Neural progenitor cell (in vitro differentiated cells): ENCODE data around the gene MCCD1. TPM values are rescaled to one million over a fixed set of nuclear protein-coding genes. Genes with fewer than 3 reads are reported as not detected.

Experiments
- DNase-seq: peaks from one replicate; pipeline ENCODE4 v3.0.0-alpha.2; 2016; ENCODE audit warnings: low spot score
- H2AFZ ChIP-seq: fragments of 200-600 bp; sonication (generic); replicated peaks from 2 replicates; pipeline ENCODE4 v1.6.1; 2016; ENCODE audit warnings: antibody characterized with exemption
- H3F3A ChIP-seq: fragments of 200-600 bp; sonication (generic); 2 replicates; pipeline ENCODE4 v1.6.1; 2016; ENCODE audit warnings: antibody characterized with exemption, low read depth
- H3K27ac ChIP-seq: fragments of 200-600 bp; sonication (generic); 2 replicates; pipeline ENCODE4 v1.5.1; 2016; ENCODE audit warnings: mild to moderate bottlenecking
- H3K27me3 ChIP-seq: fragments of 200-600 bp; sonication (generic); 2 replicates; pipeline ENCODE4 v1.6.1; 2016; ENCODE audit warnings: mild to moderate bottlenecking, moderate library complexity
- H3K36me3 ChIP-seq: fragments of 200-600 bp; sonication (generic); 2 replicates; pipeline ENCODE4 v1.5.1; 2016
- H3K4me1 ChIP-seq: fragments of 200-600 bp; sonication (generic); 2 replicates; pipeline ENCODE4 v1.6.1; 2016; ENCODE audit warnings: mixed run types
- H3K4me2 ChIP-seq: fragments of 200-600 bp; sonication (generic); 2 replicates; pipeline ENCODE4 v1.6.1; 2016
- H3K4me3 ChIP-seq: fragments of 200-600 bp; sonication (generic); 2 replicates; pipeline ENCODE4 v1.5.1; 2016
- H3K79me2 ChIP-seq: fragments of 200-600 bp; sonication (generic); 2 replicates; pipeline ENCODE4 v1.6.1; 2016; ENCODE audit warnings: low read depth
- H3K9ac ChIP-seq: fragments of 200-600 bp; sonication (generic); 2 replicates; pipeline ENCODE4 v1.6.1; 2016
- H3K9me3 ChIP-seq: fragments of 200-600 bp; sonication (generic); 2 replicates; pipeline ENCODE4 v1.5.1; 2016; ENCODE audit warnings: low read depth
- H4K20me1 ChIP-seq: fragments of 200-600 bp; sonication (generic); 2 replicates; pipeline ENCODE4 v1.6.1; 2016; ENCODE audit warnings: low read depth
- H3K27ac Mint-ChIP-seq: 3 replicates; pipeline ENCODE4 v1.8.0; 2021; ENCODE audit warnings: mixed read lengths
- H3K27me3 Mint-ChIP-seq: 2 replicates; pipeline ENCODE4 v1.8.0; 2022; ENCODE audit warnings: low read depth, mild to moderate bottlenecking, inconsistent platforms, moderate library complexity, mixed read lengths; ENCODE audit not compliant: insufficient read depth
- H3K36me3 Mint-ChIP-seq: 3 replicates; pipeline ENCODE4 v1.8.0; 2021; ENCODE audit warnings: mixed read lengths
- H3K4me1 Mint-ChIP-seq: 3 replicates; pipeline ENCODE4 v1.8.0; 2021; ENCODE audit warnings: mixed read lengths
- H3K4me3 Mint-ChIP-seq: 3 replicates; pipeline ENCODE4 v1.8.0; 2021; ENCODE audit warnings: mild to moderate bottlenecking, moderate library complexity, mixed read lengths
- H3K9me3 Mint-ChIP-seq: 3 replicates; pipeline ENCODE4 v1.8.0; 2020; ENCODE audit warnings: mixed read lengths
- EZH2 ChIP-seq: fragments of 200-600 bp; sonication (generic); IDR thresholded peaks from 2 replicates; pipeline ENCODE4 v1.6.1; 2017; ENCODE audit warnings: antibody characterized with exemption, mild to moderate bottlenecking, moderate library complexity
- EZH2phosphoT487 ChIP-seq: fragments of 200-600 bp; sonication (generic); IDR thresholded peaks from 2 replicates; pipeline ENCODE4 v1.6.1; 2017; ENCODE audit warnings: antibody characterized with exemption
- total RNA-seq: library from RNA; depleted of rRNA; stranded (reverse); fragments of >200 nt; gene quantifications from 2 replicates; pipeline ENCODE4 v1.2.3, GENCODE V29; 2015; ENCODE audit warnings: low replicate concordance
- TF ChIP-seq, protein P1 (sequence below): fragments of 200-600 bp; sonication (generic); IDR thresholded peaks from 2 replicates; pipeline ENCODE4 v1.5.1; 2017; ENCODE audit warnings: antibody characterized with exemption, mild to moderate bottlenecking

MCCD1 gene
- total RNA-seq, 1 donor from 2014 or later: not detected

DNA sequence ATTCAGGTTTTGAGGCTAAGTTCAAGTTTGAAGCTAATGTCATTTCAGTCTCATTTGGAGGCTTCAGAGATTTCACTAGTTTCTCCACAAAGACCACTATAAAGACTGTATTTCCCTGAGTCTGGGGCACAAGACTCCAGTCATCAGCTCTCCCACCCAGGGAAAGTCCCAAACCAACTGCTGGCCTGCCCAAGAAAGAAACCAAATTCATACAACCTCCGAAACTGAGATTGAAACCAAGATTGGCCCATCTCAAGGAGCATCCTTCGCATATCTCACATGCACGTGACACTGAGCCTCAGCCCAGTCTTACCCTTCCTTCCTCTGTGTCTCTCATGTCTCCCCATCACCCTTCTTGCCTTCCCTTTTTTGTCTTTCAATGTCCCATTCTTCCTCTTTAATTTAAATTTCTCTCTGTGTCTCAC, 39.8 kb downstream of the MCCD1 start:
- Histone ChIP-seq H3K4me2 (no peak overlapping the region), H3K27me3 (no peaks in the 10 kb centered on the region), H3K79me2 (no peaks in the 10 kb centered on the region), H3K4me3 (no peak overlapping the region), H2AFZ (no peak overlapping the region), H3K36me3 (no peaks in the 10 kb centered on the region), H4K20me1 (no peaks in the 10 kb centered on the region), H3K4me1 (peaks cover 6% of the 10 kb centered on the region), H3K27ac (no peak overlapping the region), H3K9ac (no peak overlapping the region), H3F3A (no peaks in the 10 kb centered on the region), H3K9me3 (no peaks in the 10 kb centered on the region)
- DNase-seq: no peak
- Mint-ChIP-seq H3K9me3 (no peaks in the 10 kb centered on the region), H3K27ac (no peak overlapping the region), H3K4me3 (no peak overlapping the region), H3K27me3 (peaks cover 12% of the 10 kb centered on the region), H3K4me1 (peaks cover 15% of the 10 kb centered on the region), H3K36me3 (no peaks in the 10 kb centered on the region)
- TF ChIP-seq EZH2 (no peak), EZH2phosphoT487 (no peak)
- TF ChIP-seq, protein P1, sequence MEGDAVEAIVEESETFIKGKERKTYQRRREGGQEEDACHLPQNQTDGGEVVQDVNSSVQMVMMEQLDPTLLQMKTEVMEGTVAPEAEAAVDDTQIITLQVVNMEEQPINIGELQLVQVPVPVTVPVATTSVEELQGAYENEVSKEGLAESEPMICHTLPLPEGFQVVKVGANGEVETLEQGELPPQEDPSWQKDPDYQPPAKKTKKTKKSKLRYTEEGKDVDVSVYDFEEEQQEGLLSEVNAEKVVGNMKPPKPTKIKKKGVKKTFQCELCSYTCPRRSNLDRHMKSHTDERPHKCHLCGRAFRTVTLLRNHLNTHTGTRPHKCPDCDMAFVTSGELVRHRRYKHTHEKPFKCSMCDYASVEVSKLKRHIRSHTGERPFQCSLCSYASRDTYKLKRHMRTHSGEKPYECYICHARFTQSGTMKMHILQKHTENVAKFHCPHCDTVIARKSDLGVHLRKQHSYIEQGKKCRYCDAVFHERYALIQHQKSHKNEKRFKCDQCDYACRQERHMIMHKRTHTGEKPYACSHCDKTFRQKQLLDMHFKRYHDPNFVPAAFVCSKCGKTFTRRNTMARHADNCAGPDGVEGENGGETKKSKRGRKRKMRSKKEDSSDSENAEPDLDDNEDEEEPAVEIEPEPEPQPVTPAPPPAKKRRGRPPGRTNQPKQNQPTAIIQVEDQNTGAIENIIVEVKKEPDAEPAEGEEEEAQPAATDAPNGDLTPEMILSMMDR: no peak

GRCh38 chr6:31569861-31570536, 41.2 kb downstream of the MCCD1 start:
- Mint-ChIP-seq H3K27me3 (peaks cover 14% of the 10 kb centered on the region), H3K9me3 (no peaks in the 10 kb centered on the region), H3K4me1 (peaks cover 15% of the 10 kb centered on the region), H3K27ac (no peak overlapping the region), H3K36me3 (no peaks in the 10 kb centered on the region), H3K4me3 (no peak overlapping the region)
- no peak overlapping the region for H3K27ac ChIP-seq
- H3K27me3 ChIP-seq: no peaks in the 10 kb centered on the region
- no peak for DNase-seq
- peaks cover 6% of the 10 kb centered on the region for H3K4me1 ChIP-seq
- H4K20me1 ChIP-seq: no peaks in the 10 kb centered on the region
- H3K9ac ChIP-seq: no peak overlapping the region
- TF ChIP-seq, protein P1: no peak
- no peak for TF ChIP-seq EZH2
- TF ChIP-seq EZH2phosphoT487: no peak
- no peak overlapping the region for H2AFZ ChIP-seq
- H3K9me3 ChIP-seq: no peaks in the 10 kb centered on the region
- no peaks in the 10 kb centered on the region for H3F3A ChIP-seq
- no peaks in the 10 kb centered on the region for H3K79me2 ChIP-seq
- H3K4me2 ChIP-seq: no peak overlapping the region
- no peak overlapping the region for H3K4me3 ChIP-seq
- H3K36me3 ChIP-seq: no peaks in the 10 kb centered on the region

- Histone ChIP-seq H3K36me3 (no peaks in the 10 kb centered on the region), H3K4me1 (peaks cover 6% of the 10 kb centered on the region), H3K9me3 (no peaks in the 10 kb centered on the region), H2AFZ (no peak within 1 kb of the TSS), H3K27me3 (no peaks in the 10 kb centered on the region), H3K27ac (no peak within 1 kb of the TSS), H3K79me2 (no peaks in the 10 kb centered on the region), H4K20me1 (no peaks in the 10 kb centered on the region), H3F3A (no peaks in the 10 kb centered on the region), H3K4me2 (no peak within 1 kb of the TSS), H3K4me3 (no peak within 1 kb of the TSS), H3K9ac (no peak within 1 kb of the TSS)
- no peaks in the 10 kb centered on the region for H3K9me3 Mint-ChIP-seq
- H3K36me3 Mint-ChIP-seq: no peaks in the 10 kb centered on the region
- TF ChIP-seq EZH2phosphoT487 (no peak), EZH2 (no peak)
- TF ChIP-seq, protein P1: no peak
- no peak within 1 kb of the TSS for H3K4me3 Mint-ChIP-seq
- peaks cover 17% of the 10 kb centered on the region for H3K27me3 Mint-ChIP-seq
- no peak within 1 kb of the TSS for H3K27ac Mint-ChIP-seq
- no peak for DNase-seq
- peaks cover 15% of the 10 kb centered on the region for H3K4me1 Mint-ChIP-seq
These were observed 43.5 kb downstream of the MCCD1 start, which contains the start of gene LTA for GRCh38 chr6:31572041-31572911. Gene LTA (plus strand): TSS chr6:31572289. CDS start chr6:31572743, 454 bp downstream.
